Measurements from ENCODE around the gene RBM38. TPM values are rescaled to one million over a fixed set of nuclear protein-coding genes. Genes with fewer than 3 reads are reported as not detected.

Gene RBM38
- total RNA-seq, 4 donors from 2014 or later: 67.6 to 203 (median 139) TPM

- H3K27me3 ChIP-seq: no peaks in the 10 kb centered on the region
- H3K36me3 ChIP-seq: peaks cover 7 to 42% (median 26%) of the 10 kb centered on the region in 4 donors
- no peak for DNase-seq (ENCODE audit: extremely low spot score)
- WGBS: 80% methylated on average over 20 of the region's 20 CpGs
- intact Hi-C loops (cut with DNase I): loop anchor here (5.0 to 10.0 kb wide), 2 partner anchors 209 to 821 kb away; no protein-coding TSS in a partner anchor
- no peak overlapping the region for H3K27ac ChIP-seq (replicated peaks in 1 of 4)
- H3K9me3 ChIP-seq: no peaks in the 10 kb centered on the region
- no peak for TF ChIP-seq EP300 (IDR thresholded peaks at IDR 0.05)
- TF ChIP-seq POLR2A (IDR thresholded peaks at IDR 0.05; ENCODE audit: low read depth): no peak
- no peak for TF ChIP-seq POLR2AphosphoS5 (IDR thresholded peaks at IDR 0.05)
- TF ChIP-seq CTCF (IDR thresholded peaks at IDR 0.05): no peak
- no peak overlapping the region for H3K4me3 ChIP-seq
- peaks cover 0 to 15% (median 7%) of the 10 kb centered on the region in 4 donors for H3K4me1 ChIP-seq
Measured at GRCh38 chr20:57383447-57384347, 7.5 kb upstream of the RBM38 start.

- DNase-seq (ENCODE audit: extremely low spot score): no peak
- no peak for TF ChIP-seq EP300 (IDR thresholded peaks at IDR 0.05)
- no peak for TF ChIP-seq POLR2AphosphoS5 (IDR thresholded peaks at IDR 0.05)
- no peak for TF ChIP-seq CTCF (IDR thresholded peaks at IDR 0.05)
- TF ChIP-seq POLR2A (IDR thresholded peaks at IDR 0.05; ENCODE audit: low read depth): no peak
- Histone ChIP-seq H3K4me3 (no peak overlapping the region), H3K27ac (replicated peaks in 1 of 4) (no peak overlapping the region), H3K9me3 (no peaks in the 10 kb centered on the region), H3K36me3 (peaks cover under 1 to 34% (median 20%) of the 10 kb centered on the region in 4 donors), H3K4me1 (peaks cover 3 to 23% (median 13%) of the 10 kb centered on the region in 4 donors), H3K27me3 (no peaks in the 10 kb centered on the region)
- 94% methylated on average over 5 of the region's 8 CpGs for WGBS
- intact Hi-C loops (cut with DNase I): loop anchor here (5.0 to 10.0 kb wide), 2 partner anchors 208 to 820 kb away; no protein-coding TSS in a partner anchor
Measured at GRCh38 chr20:57384486-57384885, 6.7 kb upstream of the RBM38 start.

- H3K9me3 ChIP-seq: no peaks in the 10 kb centered on the region
- no peak overlapping the region for H3K4me3 ChIP-seq
- DNase-seq (ENCODE audit: extremely low spot score): no peak
- no peak overlapping the region for H3K27ac ChIP-seq (replicated peaks in 1 of 4)
- WGBS: 78% methylated on average over 20 of the region's 29 CpGs
- TF ChIP-seq EP300 (IDR thresholded peaks at IDR 0.05): no peak
- TF ChIP-seq CTCF (IDR thresholded peaks at IDR 0.05): no peak
- no peak for TF ChIP-seq POLR2AphosphoS5 (IDR thresholded peaks at IDR 0.05)
- TF ChIP-seq POLR2A (IDR thresholded peaks at IDR 0.05; ENCODE audit: low read depth): no peak
- H3K4me1 ChIP-seq: peaks cover 9 to 29% (median 20%) of the 10 kb centered on the region in 4 donors
- no peaks in the 10 kb centered on the region for H3K27me3 ChIP-seq
- intact Hi-C loops (cut with DNase I): loop anchor here (5.0 to 10.0 kb wide), 2 partner anchors 207 to 820 kb away; no protein-coding TSS in a partner anchor
- peaks cover 0 to 27% (median 17%) of the 10 kb centered on the region in 4 donors for H3K36me3 ChIP-seq
Measured at GRCh38 chr20:57384953-57385761, 6.0 kb upstream of the RBM38 start.

- DNase-seq (ENCODE audit: extremely low spot score): no peak
- no peaks in the 10 kb centered on the region for H3K27me3 ChIP-seq
- intact Hi-C loops (cut with DNase I): loop anchor here (10.0 kb wide), 1 partner anchor 819 kb away; no protein-coding TSS in a partner anchor
- H3K27ac ChIP-seq (replicated peaks in 1 of 4): no peak overlapping the region
- H3K9me3 ChIP-seq: no peaks in the 10 kb centered on the region
- peaks cover 0 to 20% (median 10%) of the 10 kb centered on the region in 4 donors for H3K36me3 ChIP-seq
- peaks cover 17 to 37% (median 26%) of the 10 kb centered on the region in 4 donors for H3K4me1 ChIP-seq
- TF ChIP-seq POLR2A (IDR thresholded peaks at IDR 0.05; ENCODE audit: low read depth) (no peak), POLR2AphosphoS5 (IDR thresholded peaks at IDR 0.05) (no peak), CTCF (IDR thresholded peaks at IDR 0.05) (no peak), EP300 (IDR thresholded peaks at IDR 0.05) (no peak)
- no peak overlapping the region for H3K4me3 ChIP-seq
- WGBS: 94% methylated on average over 6 of the region's 6 CpGs
Measured at GRCh38 chr20:57385940-57386339, 5.3 kb upstream of the RBM38 start.

Measured in esophagus muscularis mucosa (tissue), 4 donors.